NCI-H2227 treated with DMSO at 0.1 percent for 48 hours (cell line): Measurements from ENCODE around the gene TSPAN5.

Experiments
- DNase-seq: peaks from one replicate; lab custom pipeline; 2025; lab: John Stamatoyannopoulos, UW

TSPAN5 gene

DNA sequence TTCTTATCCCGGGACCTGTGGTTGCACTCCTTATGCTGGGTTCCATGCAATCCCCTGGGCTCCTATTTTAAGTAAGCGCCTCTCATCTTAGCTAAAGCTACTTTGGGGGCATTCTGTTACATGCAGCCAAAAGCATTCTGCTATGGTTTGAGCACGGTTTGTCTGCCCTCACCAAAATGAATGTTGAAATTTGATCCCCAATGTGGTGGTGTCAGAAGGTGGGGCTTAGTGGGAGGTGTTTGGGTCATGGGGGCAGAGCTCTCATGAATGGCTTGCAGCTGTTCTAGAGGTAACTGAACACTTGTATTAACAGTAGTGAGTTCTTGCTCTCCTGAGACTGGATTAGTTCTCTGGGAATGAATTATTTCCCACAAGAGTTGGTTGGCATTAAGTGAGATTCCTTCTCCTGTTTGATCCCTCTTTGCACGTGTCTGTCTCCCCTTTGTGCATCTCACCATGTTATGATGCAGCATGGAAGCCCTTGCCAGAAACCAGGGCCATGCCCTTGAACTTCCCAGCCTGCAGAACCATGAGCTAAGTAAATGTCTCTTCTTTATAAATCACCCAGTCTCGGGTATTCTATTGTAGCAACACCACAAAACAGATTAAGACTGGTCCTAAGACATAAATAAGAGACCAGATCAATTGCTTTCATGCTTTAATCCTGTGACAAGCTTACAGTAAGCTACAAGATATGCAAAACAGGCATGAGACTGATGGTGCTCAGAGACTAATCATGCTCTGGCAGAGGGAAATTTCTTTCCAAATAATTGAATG is 141.8 kb downstream of the TSPAN5 start:
- DNase-seq = no peak

- no peak for DNase-seq
Measured at GRCh38 chr4:98516042-98516440, 142.4 kb downstream of the TSPAN5 start.

DNA sequence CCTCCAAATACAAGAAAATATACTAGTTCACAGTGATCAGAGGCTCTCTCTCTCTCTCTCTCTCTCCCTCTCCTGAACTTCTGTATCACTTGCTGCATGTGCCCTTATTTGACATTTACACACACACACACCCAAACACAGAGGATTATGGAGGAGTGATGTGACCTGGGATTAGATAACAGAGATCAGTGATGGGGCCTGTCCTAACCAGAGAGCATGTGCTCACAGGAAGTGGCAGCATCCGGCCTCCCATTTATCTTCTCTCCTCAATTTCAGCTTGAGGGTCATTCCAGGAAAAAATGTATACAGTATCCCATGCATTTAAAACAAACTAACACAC is 143.0 kb downstream of the TSPAN5 start:
- DNase-seq = no peak

GRCh38 chr4:98514741-98515469 is 143.5 kb downstream of the TSPAN5 start:
- no peak for DNase-seq

DNA sequence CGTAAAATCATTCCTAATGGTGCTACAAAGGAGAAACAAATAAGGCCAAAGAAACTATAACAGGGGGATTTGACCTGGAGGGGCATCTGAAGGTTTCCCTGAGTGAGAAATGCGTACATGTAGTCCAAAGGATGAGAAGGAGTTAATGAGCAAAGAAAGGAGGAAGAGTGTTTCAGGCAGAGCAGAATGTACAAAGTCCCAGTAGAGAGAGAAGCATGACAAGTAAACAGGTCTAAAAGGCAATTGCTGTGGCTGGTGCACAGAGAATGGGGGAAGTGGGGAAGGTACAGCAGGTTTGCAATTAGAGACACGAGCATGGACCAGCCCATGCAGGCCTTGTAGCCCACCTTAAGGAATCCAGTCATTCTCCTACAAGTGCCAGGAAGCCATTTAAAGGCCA is 145.5 kb downstream of the TSPAN5 start:
- no peak for DNase-seq

GRCh38 chr4:98510757-98511517 is 147.5 kb downstream of the TSPAN5 start:
- DNase-seq = no peak

DNA sequence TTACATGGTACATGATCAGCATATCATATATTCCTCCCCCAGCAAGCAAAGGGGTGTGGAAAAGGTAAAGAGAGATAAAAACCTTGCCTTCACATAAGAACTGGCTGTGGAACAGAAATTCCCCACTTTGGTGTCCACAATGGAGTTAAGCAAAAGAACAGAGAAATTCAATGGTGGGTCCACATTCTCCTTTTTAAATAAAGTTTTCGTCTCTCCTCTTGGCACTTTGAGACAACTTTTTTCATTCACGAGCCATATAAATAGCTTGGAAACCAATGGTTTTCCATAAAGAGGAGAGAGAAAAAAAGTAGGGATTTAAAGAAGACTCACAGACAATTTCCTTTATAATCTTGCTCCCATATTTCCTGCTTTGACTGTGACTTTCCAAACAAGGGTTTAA is 148.1 kb downstream of the TSPAN5 start:
- DNase-seq = no peak

GRCh38 chr4:98509721-98510120 is 148.7 kb downstream of the TSPAN5 start:
- no peak for DNase-seq

- DNase-seq = peak; percentile 26
Measured at GRCh38 chr4:98508829-98509598, 149.4 kb downstream of the TSPAN5 start.

DNA sequence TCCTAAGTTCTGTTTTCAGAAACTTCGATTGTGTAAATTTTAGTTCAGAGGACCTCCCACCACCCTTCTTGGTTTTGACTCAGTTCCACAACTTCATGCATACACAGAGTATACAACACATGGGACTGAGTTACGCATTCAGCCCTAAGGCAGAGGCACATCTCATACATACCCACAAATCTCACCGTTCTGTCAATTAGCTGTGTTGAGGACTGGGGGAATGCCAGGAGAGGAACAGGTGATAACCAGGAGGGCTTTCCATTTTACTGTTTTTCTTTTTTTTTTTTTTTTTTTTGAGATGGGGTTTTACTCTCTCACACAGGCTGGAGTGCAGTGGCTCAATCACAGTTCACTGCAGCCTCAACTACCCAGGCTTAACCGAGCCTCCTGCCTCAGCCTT is 150.2 kb downstream of the TSPAN5 start:
- no peak for DNase-seq

- no peak for DNase-seq
Measured at GRCh38 chr4:98507299-98507698, 151.1 kb downstream of the TSPAN5 start.

- no peak for DNase-seq
Measured at GRCh38 chr4:98506462-98507132, 151.8 kb downstream of the TSPAN5 start.

- no peak for DNase-seq
Measured at GRCh38 chr4:98505992-98506391, 152.4 kb downstream of the TSPAN5 start.

DNA sequence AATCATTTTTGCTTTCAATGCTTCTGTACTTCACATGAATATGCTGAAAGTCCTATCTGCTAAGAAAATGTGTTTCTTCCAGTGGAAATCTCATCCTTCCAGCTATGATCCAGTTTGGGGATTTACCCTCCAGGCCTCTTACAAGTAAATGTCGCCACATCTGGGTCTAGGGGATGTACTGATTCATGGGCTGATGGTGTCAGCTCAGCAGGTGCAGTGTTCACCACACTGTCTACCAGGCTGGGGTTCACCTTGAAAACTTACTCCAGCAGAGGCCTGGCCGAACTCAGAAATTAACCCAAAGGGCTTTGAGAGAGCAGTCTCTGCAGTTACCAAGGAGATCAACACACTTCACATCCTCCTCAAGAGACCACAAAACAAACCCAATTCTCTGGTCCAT is 154.3 kb downstream of the TSPAN5 start:
- no peak for DNase-seq

DNA sequence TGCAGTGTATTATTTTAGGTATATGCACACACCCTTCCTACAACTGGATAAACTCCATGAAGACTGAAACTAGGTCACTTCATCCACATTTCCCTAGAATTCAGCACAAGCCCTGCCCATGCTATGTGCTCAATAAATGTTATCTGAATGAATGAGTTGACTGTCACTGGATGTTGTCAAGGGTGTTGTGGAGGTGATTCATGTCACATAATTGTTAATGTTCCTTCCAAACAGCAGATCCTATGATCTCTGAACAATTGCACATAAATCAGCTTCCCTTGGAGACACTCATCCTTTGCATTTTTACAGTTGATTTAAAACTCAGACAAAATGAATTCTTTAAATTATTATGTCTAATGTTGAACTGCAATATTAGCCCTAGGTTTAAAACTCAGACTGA is 154.7 kb downstream of the TSPAN5 start:
- no peak for DNase-seq

GRCh38 chr4:98502624-98503023 is 155.8 kb downstream of the TSPAN5 start:
- no peak for DNase-seq

- no peak for DNase-seq
Measured at GRCh38 chr4:98502031-98502430, 156.4 kb downstream of the TSPAN5 start.

DNA sequence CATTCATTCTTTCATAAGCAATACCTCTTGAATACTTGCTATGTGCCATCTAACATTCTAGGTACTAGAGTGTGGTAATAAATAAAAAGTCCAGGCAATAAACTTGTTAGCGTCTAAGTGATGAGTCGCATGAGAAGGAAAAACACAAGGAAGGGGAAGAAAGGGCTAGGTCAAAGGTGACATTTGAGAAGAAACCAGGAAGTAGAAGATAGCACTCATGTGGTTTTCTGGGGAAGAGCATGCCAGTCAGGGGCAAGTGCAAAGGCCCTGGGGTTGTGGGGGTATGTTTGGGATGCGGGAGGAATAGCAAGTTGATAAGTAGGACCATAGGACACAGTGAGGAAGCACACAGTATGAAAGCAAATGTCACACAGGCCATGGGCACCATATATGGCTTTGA is 157.0 kb downstream of the TSPAN5 start:
- no peak for DNase-seq

- DNase-seq = no peak
Measured at GRCh38 chr4:98498774-98499173, 159.6 kb downstream of the TSPAN5 start.

- DNase-seq = no peak
Measured at GRCh38 chr4:98496152-98496845, 162.1 kb downstream of the TSPAN5 start.

DNA sequence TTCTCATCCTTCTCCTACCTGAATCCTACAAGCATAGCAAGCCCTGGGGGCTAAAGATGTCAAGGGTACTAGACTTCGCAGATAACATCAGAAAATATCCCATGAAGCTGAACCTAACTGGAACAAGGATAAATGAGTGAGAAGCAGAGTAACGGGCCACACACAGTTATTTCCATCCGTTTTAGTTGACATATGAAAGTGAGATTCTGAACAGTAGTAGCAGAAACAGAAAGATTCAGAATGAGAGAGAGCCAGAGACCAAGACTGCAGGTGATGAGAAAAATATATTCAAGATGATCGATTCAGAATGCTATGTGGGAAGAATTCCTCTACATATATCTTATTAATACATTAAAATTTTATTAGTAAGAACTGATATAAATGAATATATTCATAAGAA is 165.1 kb downstream of the TSPAN5 start:
- no peak for DNase-seq
